ENCODE data around the gene RNF40. TPM values are rescaled to one million over a fixed set of nuclear protein-coding genes. Genes with fewer than 3 reads are reported as not detected.

Gene RNF40
- polyA plus RNA-seq, 1 donor (not counting 4 experiments of a cell fraction or from before 2014, with no cell fraction given), result 52.7 TPM

GRCh38 chr16:30760577-30761426, 1.3 kb upstream of the RNF40 start:
- Histone ChIP-seq H3K4me1 (ENCODE audit: control insufficient read depth, extremely low read depth, insufficient read depth, low read length) (peaks cover 17% of the 10 kb centered on the region), H3K9me1 (ENCODE audit: control insufficient read depth, extremely low read depth, insufficient read depth, low read length) (no peaks in the 10 kb centered on the region), H3K9ac (ENCODE audit: control insufficient read depth, extremely low read depth, insufficient read depth, low read length) (peak overlapping the region; percentile 84), H3K36me3 (ENCODE audit: control insufficient read depth in 2 of 2, extremely low read depth in 1 of 2, insufficient read depth in 2 of 2, low read length in 2 of 2) (peaks cover 28 to 29% of the 10 kb centered on the region in 2 experiments), H3K27ac (ENCODE audit: control insufficient read depth, insufficient read depth, low read length) (no peak overlapping the region), H3K4me2 (ENCODE audit: control insufficient read depth, extremely low read depth, insufficient read depth, low read depth, low read length) (peak overlapping the region; percentile 72), H3K79me2 (ENCODE audit: control insufficient read depth, insufficient read depth, low read length) (peaks cover 25% of the 10 kb centered on the region), H4K20me1 (ENCODE audit: control insufficient read depth, extremely low read depth, insufficient read depth, low read length) (no peaks in the 10 kb centered on the region), H3K4me3 (ENCODE audit: control insufficient read depth in 2 of 3, extremely low read depth in 1 of 3, insufficient read depth in 2 of 3, low read depth in 1 of 3, low read length in 3 of 3) (peak overlapping the region; percentile 75 to 89 (median 75)), H2AFZ (ENCODE audit: control insufficient read depth, low read length) (peak overlapping the region; percentile 70), H3K27me3 (ENCODE audit: control insufficient read depth, extremely low read depth, insufficient read depth, low read length) (no peaks in the 10 kb centered on the region), H3K9me3 (ENCODE audit: control insufficient read depth, low read depth, low read length) (no peaks in the 10 kb centered on the region)
- no peak for TF ChIP-seq CTCF (optimal IDR thresholded peaks at IDR 0.05 in 1 of 3, IDR thresholded peaks at IDR 0.05 in 1 of 3, conservative IDR thresholded peaks at IDR 0.05 in 1 of 3; ENCODE audit: extremely low read depth in 1 of 3, insufficient read depth in 2 of 3, low read length in 3 of 3)
- no peak for TF ChIP-seq EZH2 (IDR thresholded peaks at IDR 0.05; ENCODE audit: low read length)
- dilution Hi-C loops (cut with MboI; ENCODE audit: extremely low pct_ligation_motif_present, low sequenced_read_pairs), result no loop called here
- FAIRE-seq, result no peak
- no peak for DNase-seq (ENCODE audit: low read depth, low spot score)

GRCh38 chr16:30761427-30761927, 645 bp upstream of the RNF40 start:
- DNase-seq (ENCODE audit: low read depth, low spot score) (no peak), FAIRE-seq (no peak)
- peak overlapping the region; percentile 70 for H2AFZ ChIP-seq (ENCODE audit: control insufficient read depth, low read length)
- peaks cover 31 to 33% of the 10 kb centered on the region in 2 experiments for H3K36me3 ChIP-seq (ENCODE audit: control insufficient read depth in 2 of 2, extremely low read depth in 1 of 2, insufficient read depth in 2 of 2, low read length in 2 of 2)
- TF ChIP-seq EZH2 (IDR thresholded peaks at IDR 0.05; ENCODE audit: low read length), result no peak
- TF ChIP-seq CTCF (optimal IDR thresholded peaks at IDR 0.05 in 1 of 3, IDR thresholded peaks at IDR 0.05 in 1 of 3, conservative IDR thresholded peaks at IDR 0.05 in 1 of 3; ENCODE audit: extremely low read depth in 1 of 3, insufficient read depth in 2 of 3, low read length in 3 of 3), result no peak
- no peaks in the 10 kb centered on the region for H4K20me1 ChIP-seq (ENCODE audit: control insufficient read depth, extremely low read depth, insufficient read depth, low read length)
- peak overlapping the region; percentile 73 for H3K27ac ChIP-seq (ENCODE audit: control insufficient read depth, insufficient read depth, low read length)
- no peaks in the 10 kb centered on the region for H3K9me1 ChIP-seq (ENCODE audit: control insufficient read depth, extremely low read depth, insufficient read depth, low read length)
- H3K9me3 ChIP-seq (ENCODE audit: control insufficient read depth, low read depth, low read length), result no peaks in the 10 kb centered on the region
- H3K4me2 ChIP-seq (ENCODE audit: control insufficient read depth, extremely low read depth, insufficient read depth, low read depth, low read length), result peak overlapping the region; percentile 72
- H3K9ac ChIP-seq (ENCODE audit: control insufficient read depth, extremely low read depth, insufficient read depth, low read length), result peak overlapping the region; percentile 84
- dilution Hi-C loops (cut with MboI; ENCODE audit: extremely low pct_ligation_motif_present, low sequenced_read_pairs), result no loop called here
- peaks cover 25% of the 10 kb centered on the region for H3K79me2 ChIP-seq (ENCODE audit: control insufficient read depth, insufficient read depth, low read length)
- H3K4me1 ChIP-seq (ENCODE audit: control insufficient read depth, extremely low read depth, insufficient read depth, low read length), result peaks cover 17% of the 10 kb centered on the region
- no peaks in the 10 kb centered on the region for H3K27me3 ChIP-seq (ENCODE audit: control insufficient read depth, extremely low read depth, insufficient read depth, low read length)
- H3K4me3 ChIP-seq (ENCODE audit: control insufficient read depth in 2 of 3, extremely low read depth in 1 of 3, insufficient read depth in 2 of 3, low read depth in 1 of 3, low read length in 3 of 3), result peak overlapping the region; percentile 75 to 89 (median 75)

Measured in keratinocyte (primary cell).